Hepatocyte (in vitro differentiated cells): ENCODE results near the gene C1QC. TPM values are rescaled to one million over a fixed set of nuclear protein-coding genes. Genes with fewer than 3 reads are reported as not detected.

ENCODE experiments used
- DNase-seq: peaks from one replicate; pipeline ENCODE4 v3.0.0-alpha.2; 2016; ENCODE audit warnings: low spot score
- H2AFZ ChIP-seq: fragments of 200-600 bp; sonication (generic); 2 replicates; pipeline ENCODE4 v1.6.0; 2016; ENCODE audit warnings: antibody characterized with exemption, mild to moderate bottlenecking
- H3K27ac ChIP-seq: fragments of 200-600 bp; sonication (generic); 2 replicates; pipeline ENCODE4 v1.5.1; 2016; ENCODE audit warnings: mild to moderate bottlenecking
- H3K27me3 ChIP-seq: fragments of 200-600 bp; sonication (generic); 2 replicates; pipeline ENCODE4 v1.6.1; 2016
- H3K36me3 ChIP-seq: fragments of 200-600 bp; sonication (generic); replicated peaks from 2 replicates; pipeline ENCODE4 v1.5.1; 2016; ENCODE audit warnings: low read depth; ENCODE audit not compliant: insufficient read depth
- H3K4me1 ChIP-seq: fragments of 200-600 bp; sonication (generic); 2 replicates; pipeline ENCODE4 v1.5.1; 2016; ENCODE audit warnings: mild to moderate bottlenecking, moderate library complexity; ENCODE audit not compliant: insufficient read depth
- H3K4me2 ChIP-seq: fragments of 200-600 bp; sonication (generic); 2 replicates; pipeline ENCODE4 v1.6.0; 2016
- H3K4me3 ChIP-seq: fragments of 200-600 bp; sonication (generic); 2 replicates; pipeline ENCODE4 v1.5.1; 2016; ENCODE audit warnings: mild to moderate bottlenecking
- H3K79me2 ChIP-seq: fragments of 200-600 bp; sonication (generic); 2 replicates; pipeline ENCODE4 v1.6.0; 2017; ENCODE audit warnings: mild to moderate bottlenecking
- H3K9me2 ChIP-seq: fragments of 200-600 bp; sonication (generic); replicated peaks from 2 replicates; pipeline ENCODE4 v1.6.0; 2017; ENCODE audit warnings: mild to moderate bottlenecking; ENCODE audit not compliant: insufficient read depth
- H3K9me3 ChIP-seq: fragments of 200-600 bp; sonication (generic); 2 replicates; pipeline ENCODE4 v1.5.1; 2016; ENCODE audit warnings: low read depth, mild to moderate bottlenecking
- H4K20me1 ChIP-seq: fragments of 200-600 bp; sonication (generic); 2 replicates; pipeline ENCODE4 v1.6.0; 2016; ENCODE audit warnings: mild to moderate bottlenecking; ENCODE audit not compliant: insufficient read depth, poor library complexity, severe bottlenecking
- EZH2 ChIP-seq: fragments of 200-600 bp; sonication (generic); IDR thresholded peaks from 2 replicates; pipeline ENCODE4 v1.6.1; 2016; ENCODE audit warnings: antibody characterized with exemption, mild to moderate bottlenecking, borderline replicate concordance
- EZH2phosphoT487 ChIP-seq: fragments of 200-600 bp; sonication (generic); IDR thresholded peaks from one replicate; pipeline ENCODE4 v1.6.1; 2018; ENCODE audit warnings: antibody characterized with exemption, mild to moderate bottlenecking, low read depth, moderate library complexity; ENCODE audit not compliant: unreplicated experiment, severe bottlenecking
- WGBS: methylation state at CpG from one replicate; pipeline ENCODE4 v1.1.6; 2016; ENCODE audit warnings: low lambda C conversion rate; ENCODE audit errors: missing lambda C conversion rate; 5-methylcytosine and 5-hydroxymethylcytosine counted together
- polyA plus RNA-seq: library from polyadenylated mRNA; unstranded; fragments of >200 nt; fragmentation: Nextera tagmentation; extraction: Ambion mirVana; gene quantifications from 2 replicates; pipeline ENCODE4 v1.2.1, GENCODE V29; 2016
- total RNA-seq: library from RNA; depleted of rRNA; stranded (reverse); fragments of >200 nt; gene quantifications from 2 replicates; pipeline ENCODE4 v1.2.3, GENCODE V29; 2014
- TF ChIP-seq, protein P1 (sequence below): fragments of 200-600 bp; sonication (generic); IDR thresholded peaks from 2 replicates; pipeline ENCODE4 v1.5.1; 2016; ENCODE audit warnings: antibody characterized with exemption, mild to moderate bottlenecking; ENCODE audit not compliant: poor library complexity

C1QC gene
- total and polyA plus RNA-seq, 2 experiments from 2014 or later, result 4.1 to 9.2 TPM

GRCh38 chr1:22627331-22627730 is 16.1 kb upstream of the C1QC start:
- no peak overlapping the region for H3K4me3 ChIP-seq
- H3K27me3 ChIP-seq, result peaks cover 55% of the 10 kb centered on the region
- no peaks in the 10 kb centered on the region for H3K79me2 ChIP-seq
- 70% methylated on average over 5 of the region's 5 CpGs for WGBS
- DNase-seq, result no peak
- H3K4me2 ChIP-seq, result no peak overlapping the region
- H3K27ac ChIP-seq, result no peak overlapping the region
- H3K9me3 ChIP-seq, result no peaks in the 10 kb centered on the region
- H3K36me3 ChIP-seq, result no peaks in the 10 kb centered on the region
- H4K20me1 ChIP-seq, result no peaks in the 10 kb centered on the region
- H3K4me1 ChIP-seq, result no peaks in the 10 kb centered on the region
- H2AFZ ChIP-seq, result no peak overlapping the region
- no peaks in the 10 kb centered on the region for H3K9me2 ChIP-seq
- no peak for TF ChIP-seq EZH2
- TF ChIP-seq, protein P1, sequence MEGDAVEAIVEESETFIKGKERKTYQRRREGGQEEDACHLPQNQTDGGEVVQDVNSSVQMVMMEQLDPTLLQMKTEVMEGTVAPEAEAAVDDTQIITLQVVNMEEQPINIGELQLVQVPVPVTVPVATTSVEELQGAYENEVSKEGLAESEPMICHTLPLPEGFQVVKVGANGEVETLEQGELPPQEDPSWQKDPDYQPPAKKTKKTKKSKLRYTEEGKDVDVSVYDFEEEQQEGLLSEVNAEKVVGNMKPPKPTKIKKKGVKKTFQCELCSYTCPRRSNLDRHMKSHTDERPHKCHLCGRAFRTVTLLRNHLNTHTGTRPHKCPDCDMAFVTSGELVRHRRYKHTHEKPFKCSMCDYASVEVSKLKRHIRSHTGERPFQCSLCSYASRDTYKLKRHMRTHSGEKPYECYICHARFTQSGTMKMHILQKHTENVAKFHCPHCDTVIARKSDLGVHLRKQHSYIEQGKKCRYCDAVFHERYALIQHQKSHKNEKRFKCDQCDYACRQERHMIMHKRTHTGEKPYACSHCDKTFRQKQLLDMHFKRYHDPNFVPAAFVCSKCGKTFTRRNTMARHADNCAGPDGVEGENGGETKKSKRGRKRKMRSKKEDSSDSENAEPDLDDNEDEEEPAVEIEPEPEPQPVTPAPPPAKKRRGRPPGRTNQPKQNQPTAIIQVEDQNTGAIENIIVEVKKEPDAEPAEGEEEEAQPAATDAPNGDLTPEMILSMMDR, result no peak
- TF ChIP-seq EZH2phosphoT487, result no peak

DNA sequence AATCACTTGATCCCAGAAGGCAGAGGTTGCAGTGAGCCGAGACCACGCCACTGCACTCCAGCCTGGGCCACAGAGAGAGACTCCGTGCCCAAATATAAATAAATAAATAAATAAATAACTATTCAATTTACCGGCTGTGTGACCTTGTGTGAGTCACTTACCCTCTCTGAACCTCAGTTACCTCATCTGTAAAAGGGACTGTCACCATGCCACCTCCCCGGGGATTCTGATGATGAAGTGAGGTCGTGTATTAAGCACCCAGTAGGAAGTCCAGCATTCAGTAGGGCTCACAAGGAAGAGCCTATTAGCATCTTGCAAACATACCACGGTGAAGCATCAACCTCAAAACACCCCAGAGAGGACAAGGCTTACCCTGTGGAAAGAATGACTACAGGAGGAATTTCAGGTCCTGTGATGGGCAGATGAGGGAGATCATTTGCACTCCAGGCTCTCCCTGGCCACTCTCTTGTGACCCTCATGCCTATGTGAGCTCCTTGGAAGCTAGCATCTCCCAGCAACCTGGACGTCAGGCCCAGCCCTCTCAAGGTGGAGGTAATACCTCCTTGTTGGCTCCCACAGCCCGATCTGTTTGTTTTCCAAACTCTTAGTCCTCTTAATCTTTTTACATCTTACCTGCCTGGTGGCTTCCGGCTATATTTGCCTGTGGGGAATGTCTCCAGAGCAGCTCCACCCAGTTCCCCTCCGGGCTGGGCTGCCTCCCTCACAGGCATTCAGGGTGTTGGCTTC is 14.6 kb upstream of the C1QC start:
- no peak overlapping the region for H3K27ac ChIP-seq
- H3K4me3 ChIP-seq, result no peak overlapping the region
- no peaks in the 10 kb centered on the region for H3K4me1 ChIP-seq
- no peak overlapping the region for H3K4me2 ChIP-seq
- no peaks in the 10 kb centered on the region for H4K20me1 ChIP-seq
- H3K27me3 ChIP-seq, result peaks cover 61% of the 10 kb centered on the region
- DNase-seq, result no peak
- H3K9me3 ChIP-seq, result no peaks in the 10 kb centered on the region
- H3K36me3 ChIP-seq, result no peaks in the 10 kb centered on the region
- 36% methylated on average over 11 of the region's 11 CpGs for WGBS
- H3K9me2 ChIP-seq, result no peaks in the 10 kb centered on the region
- TF ChIP-seq, protein P1, result no peak
- no peak for TF ChIP-seq EZH2
- TF ChIP-seq EZH2phosphoT487, result no peak
- H2AFZ ChIP-seq, result no peak overlapping the region
- no peaks in the 10 kb centered on the region for H3K79me2 ChIP-seq

- H3K4me1 ChIP-seq, result no peaks in the 10 kb centered on the region
- no peaks in the 10 kb centered on the region for H3K79me2 ChIP-seq
- DNase-seq, result no peak
- TF ChIP-seq EZH2, result no peak
- TF ChIP-seq, protein P1, result no peak
- no peak for TF ChIP-seq EZH2phosphoT487
- H3K36me3 ChIP-seq, result no peaks in the 10 kb centered on the region
- no peak overlapping the region for H3K4me2 ChIP-seq
- H4K20me1 ChIP-seq, result no peaks in the 10 kb centered on the region
- no peak overlapping the region for H3K4me3 ChIP-seq
- H3K27me3 ChIP-seq, result peaks cover 56% of the 10 kb centered on the region
- H3K27ac ChIP-seq, result no peak overlapping the region
- 29% methylated on average over 2 of the region's 2 CpGs for WGBS
- H2AFZ ChIP-seq, result no peak overlapping the region
- H3K9me3 ChIP-seq, result no peaks in the 10 kb centered on the region
- no peaks in the 10 kb centered on the region for H3K9me2 ChIP-seq
Measured at GRCh38 chr1:22629886-22630285, 13.5 kb upstream of the C1QC start.
